GM18868 (cell line): ENCODE results near the gene NGF.
"Not testable (repeated sequence)": the region's sequence is repeated elsewhere in the genome, so short reads cannot be mapped to it uniquely, and the experiment has no call there.

ENCODE experiments used
- ATAC-seq: cut with Tn5 transposase; IDR thresholded peaks from one replicate; pipeline ENCODE4 v1.9.1; 2021; ENCODE audit warnings: mild to moderate bottlenecking, moderate library complexity; ENCODE audit not compliant: unreplicated experiment

Gene NGF

DNA sequence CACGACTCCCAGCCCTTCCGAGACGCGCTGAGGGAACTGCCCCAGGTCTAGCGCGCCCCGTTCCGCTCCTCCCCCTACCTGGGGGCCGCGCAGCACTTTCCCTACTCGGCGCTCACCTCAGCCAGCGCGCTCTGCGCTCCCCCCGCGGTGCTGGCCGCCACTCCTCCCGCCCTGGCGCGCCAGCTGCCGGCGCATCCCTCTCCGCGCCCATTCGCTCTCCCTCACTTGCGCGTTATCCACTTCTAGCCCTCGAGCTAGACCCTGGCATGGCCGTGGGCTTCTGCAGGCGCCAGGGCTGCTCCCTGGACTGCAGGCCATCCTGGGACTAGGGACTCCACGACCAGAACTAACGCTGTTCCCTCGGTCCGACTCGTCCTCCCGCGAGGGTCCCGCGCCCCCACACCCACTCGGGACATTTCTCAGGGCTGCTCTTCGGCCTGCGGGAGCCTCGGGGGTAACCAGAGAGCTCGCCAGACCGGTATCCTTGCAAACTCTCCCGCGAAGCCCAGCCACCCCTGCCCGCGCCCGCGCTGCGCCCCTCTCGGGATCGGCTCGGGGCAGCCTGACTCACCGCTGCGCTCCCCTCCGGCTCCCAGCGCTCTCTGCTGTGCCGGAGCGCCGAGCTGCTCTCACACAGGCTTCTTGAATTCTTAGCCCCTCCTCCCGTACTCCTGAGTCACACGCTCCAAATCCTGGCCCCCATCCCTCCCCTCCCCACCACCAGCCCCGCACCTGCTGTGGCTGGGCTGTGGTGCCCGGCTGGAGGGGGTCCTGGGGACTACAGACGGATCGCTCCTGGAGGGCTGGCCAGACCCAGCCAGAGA lies at the start of gene NGF:
NGF (minus strand) TSS at position 617 of the 824 bp plus-strand sequence. CDS start 51,454 bp downstream, outside the sequence.
- no peak for ATAC-seq

DNA sequence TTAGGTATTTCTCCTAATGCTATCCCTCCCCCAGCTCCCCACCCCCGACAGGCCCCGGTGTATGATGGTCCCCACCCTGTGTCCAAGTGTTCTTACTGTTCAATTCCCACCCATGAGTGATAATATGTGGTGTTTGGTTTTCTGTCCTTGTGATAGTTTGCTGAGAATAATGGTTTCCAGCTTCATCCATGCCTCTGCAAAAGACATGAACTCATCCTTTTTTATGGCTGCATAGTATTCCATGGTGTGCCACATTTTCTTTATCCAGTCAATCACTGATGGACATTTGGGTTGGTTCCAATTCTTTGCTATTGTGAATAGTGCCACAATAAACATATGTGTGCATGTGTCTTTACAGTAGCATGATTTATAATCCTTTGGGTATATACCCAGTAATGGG lies 45.4 kb upstream of the NGF start:
- not testable (repeated sequence) for ATAC-seq

DNA sequence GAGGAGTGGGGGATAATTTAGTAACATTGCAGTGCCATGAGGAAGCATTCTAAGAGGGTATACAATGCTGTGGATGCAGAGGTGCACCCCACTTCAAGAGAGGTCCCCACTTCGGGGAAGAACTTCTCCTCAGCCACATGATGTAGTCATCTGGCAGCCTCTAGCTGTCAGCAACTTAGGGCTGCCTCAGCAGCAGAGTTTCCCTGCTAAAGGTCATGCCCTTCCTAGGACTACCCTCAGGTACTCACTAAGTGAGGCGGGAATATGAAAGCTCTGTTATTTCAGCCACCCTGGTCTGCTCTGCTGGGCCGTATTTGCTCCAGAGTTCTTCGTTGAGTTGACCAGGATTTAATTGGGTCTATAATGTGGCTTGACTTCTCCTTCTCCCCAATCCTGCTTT lies 41.9 kb upstream of the NGF start:
- ATAC-seq: no peak

DNA sequence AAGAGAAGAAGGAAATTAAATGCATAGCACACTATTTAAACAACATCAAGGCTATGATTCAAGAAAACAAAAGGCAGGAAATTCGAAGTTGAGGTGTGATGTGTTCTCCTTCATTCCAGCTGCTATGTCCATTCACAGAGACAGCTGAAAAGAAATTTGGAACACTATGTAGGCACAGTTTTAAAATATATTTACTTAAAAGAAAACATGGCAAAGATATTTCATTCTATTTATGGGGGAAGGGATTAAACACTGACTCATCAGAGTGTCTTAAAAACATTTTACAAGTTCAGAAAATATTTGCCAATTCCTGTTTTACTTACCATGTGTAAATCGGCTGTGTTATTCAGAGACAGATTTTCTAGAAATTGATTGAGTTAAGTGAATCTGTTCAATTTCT lies 39.4 kb upstream of the NGF start:
- ATAC-seq: no peak

DNA sequence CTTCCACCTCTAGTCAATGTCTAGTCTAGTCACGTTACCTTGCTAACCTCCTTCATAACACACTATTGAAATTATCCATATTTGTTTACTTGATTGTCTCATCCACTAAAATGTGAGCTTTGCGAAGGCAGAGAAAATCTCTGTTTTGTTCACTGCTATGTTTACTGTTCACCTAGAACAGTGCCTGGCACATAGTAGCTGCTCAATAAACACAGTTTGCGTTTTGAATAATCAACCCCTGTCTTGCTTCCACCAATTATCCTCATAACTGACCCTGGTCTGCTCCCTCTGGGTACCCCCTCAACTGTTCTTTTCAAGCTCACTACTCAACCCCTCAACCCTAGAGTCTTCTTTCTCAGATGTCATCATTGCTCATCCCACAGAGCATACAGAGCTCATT lies 36.5 kb upstream of the NGF start:
- ATAC-seq: no peak

- ATAC-seq: no peak
These were observed 35.3 kb upstream of the NGF start for GRCh38 chr1:115373305-115373704.

DNA sequence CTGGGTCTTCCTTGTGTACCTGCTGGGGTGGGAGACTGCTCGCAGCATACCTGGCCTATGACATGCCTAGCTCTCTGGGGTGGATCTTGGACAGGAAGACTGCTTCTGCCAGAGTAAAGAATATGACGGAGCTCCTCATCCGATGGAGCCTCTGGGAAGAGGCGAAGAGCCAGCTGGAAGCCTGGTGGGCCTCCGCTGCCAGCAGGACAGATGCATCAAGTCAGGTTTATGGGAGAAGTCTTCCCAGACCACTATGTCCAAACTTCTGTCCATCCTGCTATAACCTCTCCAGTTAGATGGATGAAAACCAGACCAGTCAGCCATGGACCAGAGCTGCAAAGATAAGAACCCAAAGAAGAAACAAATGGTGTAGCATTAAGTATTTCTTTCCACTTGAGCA lies 27.7 kb upstream of the NGF start:
- ATAC-seq: no peak

GRCh38 chr1:115364780-115365155 lies 26.7 kb upstream of the NGF start:
- no peak for ATAC-seq

DNA sequence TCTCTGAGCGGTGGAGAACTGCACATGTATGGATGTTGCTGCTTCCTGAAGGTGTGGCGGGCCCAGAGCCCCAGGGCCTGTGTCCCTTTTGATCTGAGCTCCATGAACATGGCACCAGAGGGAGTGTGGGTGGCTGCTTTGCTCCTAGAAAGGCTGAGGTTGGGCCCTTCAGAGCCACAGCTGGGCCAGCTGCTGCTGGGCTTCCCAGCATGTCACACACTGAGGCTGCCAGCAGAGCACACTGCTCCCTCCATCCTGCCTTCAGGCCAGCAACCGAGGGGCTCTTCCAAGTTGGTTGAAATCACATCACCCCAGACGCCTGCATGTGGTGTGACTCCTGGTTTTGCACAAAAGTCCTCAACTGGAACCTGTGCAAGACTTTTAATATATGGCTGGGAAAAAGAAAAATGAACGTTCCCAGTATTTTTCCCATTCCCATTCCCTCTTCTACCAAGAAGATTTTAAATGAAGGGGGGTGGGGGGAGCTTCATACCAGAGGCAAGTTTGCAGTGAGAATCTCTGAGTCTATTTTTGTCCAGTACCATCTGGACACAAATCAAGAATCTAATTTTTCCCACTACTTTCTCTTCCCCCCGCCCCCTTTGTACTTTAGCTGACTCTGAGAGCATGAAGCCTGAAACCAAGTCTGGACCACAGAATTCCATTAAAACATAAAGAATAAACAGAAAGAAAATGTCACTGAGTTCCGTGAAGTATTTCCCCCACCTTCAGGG lies 26.2 kb upstream of the NGF start:
- ATAC-seq: no peak

GRCh38 chr1:115363171-115363570 lies 25.1 kb upstream of the NGF start:
- ATAC-seq: no peak

- ATAC-seq: not testable (repeated sequence)
These were observed 22.6 kb upstream of the NGF start for GRCh38 chr1:115360505-115361129.

DNA sequence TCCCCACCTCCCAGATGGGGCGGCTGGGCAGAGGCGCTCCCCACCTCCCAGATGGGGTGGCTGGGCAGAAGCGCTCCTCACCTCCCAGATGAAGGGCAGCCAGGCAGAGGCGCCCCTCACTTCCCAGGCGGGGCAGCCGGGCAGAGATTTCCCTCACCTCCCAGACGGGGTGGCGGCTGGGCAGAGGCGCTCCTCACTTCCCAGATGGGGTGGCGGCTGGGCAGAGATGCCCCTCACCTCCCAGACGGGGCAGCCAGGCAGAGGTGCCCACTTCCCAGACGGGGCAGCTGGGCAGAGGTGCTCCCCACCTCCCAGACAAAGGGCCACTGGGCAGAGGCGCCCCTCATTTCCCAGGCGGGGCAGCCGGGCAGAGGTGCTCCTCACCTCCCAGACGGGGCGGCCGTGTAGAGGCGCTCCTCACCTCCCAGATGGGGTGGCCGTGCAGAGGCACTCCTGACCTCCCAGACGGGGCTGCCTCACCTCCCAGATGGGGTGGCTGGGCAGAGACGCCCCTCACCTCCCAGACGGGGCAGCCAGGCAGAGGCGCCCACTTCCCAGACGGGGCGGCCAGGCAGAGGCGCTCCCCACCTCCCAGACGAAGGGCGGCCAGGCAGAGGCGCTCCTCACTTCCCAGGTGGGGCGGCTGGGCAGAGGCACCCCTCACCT lies 21.9 kb upstream of the NGF start:
- not testable (repeated sequence) for ATAC-seq

GRCh38 chr1:115356356-115356755 lies 18.3 kb upstream of the NGF start:
- ATAC-seq: no peak

- ATAC-seq: no peak
These were observed 17.0 kb upstream of the NGF start for GRCh38 chr1:115355069-115355468.

GRCh38 chr1:115351143-115351542 lies 13.1 kb upstream of the NGF start:
- ATAC-seq: no peak

DNA sequence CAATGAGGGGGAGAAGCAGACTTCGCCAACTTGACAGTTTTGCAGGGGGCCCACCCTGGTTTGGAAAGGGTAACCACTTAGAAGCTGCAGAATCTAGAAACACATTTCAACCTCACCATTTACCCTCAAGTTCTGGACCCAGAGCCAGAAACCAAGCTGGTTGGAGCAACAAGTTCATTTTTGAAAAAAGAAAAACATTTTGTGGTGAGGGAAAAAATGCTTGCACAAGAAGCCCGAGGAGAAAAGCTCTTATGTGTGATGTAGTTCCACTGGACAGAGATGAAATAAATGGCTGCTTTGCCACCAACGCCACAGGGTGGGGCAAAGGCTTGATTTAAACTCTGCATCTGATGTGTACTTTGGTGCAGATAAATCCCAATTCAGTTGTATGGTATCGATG lies 10.6 kb upstream of the NGF start:
- ATAC-seq: no peak

DNA sequence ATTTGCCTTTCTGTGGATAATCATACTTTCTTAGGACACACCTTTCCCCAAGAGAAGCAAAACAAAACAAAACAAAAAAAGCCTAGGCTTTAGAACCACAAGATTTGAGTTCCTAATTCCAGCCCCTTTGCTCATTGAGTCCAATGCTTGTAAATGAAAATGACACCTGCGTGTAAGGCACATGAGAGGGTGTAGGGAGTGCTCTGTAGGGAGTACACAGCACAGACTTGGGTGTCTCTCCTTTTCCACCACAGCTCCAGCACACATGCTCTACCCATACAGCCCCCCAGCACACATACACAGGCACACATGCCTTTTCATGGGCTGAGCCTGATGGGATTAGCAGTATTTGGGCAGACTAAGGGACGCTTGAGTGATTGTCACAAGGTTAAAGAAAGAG lies 9.2 kb upstream of the NGF start:
- no peak for ATAC-seq

DNA sequence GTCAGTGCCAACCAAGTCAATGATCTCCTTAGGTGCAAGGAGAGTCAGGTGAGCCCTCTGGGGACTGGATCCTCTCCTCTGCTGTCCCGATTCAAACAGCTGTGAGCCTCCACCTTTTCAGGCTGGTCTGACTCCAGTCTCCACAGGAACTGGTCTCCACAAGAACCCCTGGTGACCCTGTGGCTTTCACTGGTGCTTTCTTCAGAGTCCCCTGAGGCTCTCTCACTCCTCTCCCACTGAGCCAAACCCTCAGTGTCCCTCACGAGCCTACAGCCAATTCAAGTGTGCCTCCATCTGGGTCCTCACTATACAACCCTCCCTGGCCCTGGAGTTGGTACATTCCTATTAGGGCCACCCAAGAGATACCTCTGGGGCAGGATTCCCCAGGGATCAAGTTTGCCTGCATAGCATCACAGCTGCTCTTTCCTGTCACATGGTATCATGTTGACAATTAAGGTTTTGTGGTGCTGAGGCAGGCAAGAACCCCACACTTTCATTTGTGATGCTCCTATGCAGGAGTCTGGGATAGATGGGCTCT lies 5.2 kb upstream of the NGF start:
- ATAC-seq: no peak

- no peak for ATAC-seq
These were observed 3.9 kb upstream of the NGF start for GRCh38 chr1:115341948-115342347.

- ATAC-seq: no peak
These were observed 2.8 kb upstream of the NGF start for GRCh38 chr1:115340879-115341278.

- no peak for ATAC-seq
These were observed 390 bp upstream of the NGF start for GRCh38 chr1:115338457-115338820.
